AG09309 (cell line): ENCODE results near the gene PSORS1C1.
A peak's percentile ranks its signal among the peaks of the same experiment; 100 is the strongest.

Experiments
- DNase-seq: peaks from one replicate; pipeline ENCODE4 v3.0.0-alpha.2; 2010; ENCODE audit warnings: low read depth
- H3K4me3 ChIP-seq: 2 replicates; pipeline ENCODE4 v1.5.1; 2011; ENCODE audit warnings: mild to moderate bottlenecking, low read depth, low read length, moderate library complexity; ENCODE audit not compliant: control insufficient read depth
- TF ChIP-seq, protein P1 (sequence below): IDR thresholded peaks from 2 replicates; pipeline ENCODE4 v1.5.1; 2011; ENCODE audit warnings: mild to moderate bottlenecking, low read depth, low read length, inconsistent platforms; ENCODE audit not compliant: insufficient read depth, control insufficient read depth; ENCODE audit errors: missing control alignments

The PSORS1C1 gene

DNA sequence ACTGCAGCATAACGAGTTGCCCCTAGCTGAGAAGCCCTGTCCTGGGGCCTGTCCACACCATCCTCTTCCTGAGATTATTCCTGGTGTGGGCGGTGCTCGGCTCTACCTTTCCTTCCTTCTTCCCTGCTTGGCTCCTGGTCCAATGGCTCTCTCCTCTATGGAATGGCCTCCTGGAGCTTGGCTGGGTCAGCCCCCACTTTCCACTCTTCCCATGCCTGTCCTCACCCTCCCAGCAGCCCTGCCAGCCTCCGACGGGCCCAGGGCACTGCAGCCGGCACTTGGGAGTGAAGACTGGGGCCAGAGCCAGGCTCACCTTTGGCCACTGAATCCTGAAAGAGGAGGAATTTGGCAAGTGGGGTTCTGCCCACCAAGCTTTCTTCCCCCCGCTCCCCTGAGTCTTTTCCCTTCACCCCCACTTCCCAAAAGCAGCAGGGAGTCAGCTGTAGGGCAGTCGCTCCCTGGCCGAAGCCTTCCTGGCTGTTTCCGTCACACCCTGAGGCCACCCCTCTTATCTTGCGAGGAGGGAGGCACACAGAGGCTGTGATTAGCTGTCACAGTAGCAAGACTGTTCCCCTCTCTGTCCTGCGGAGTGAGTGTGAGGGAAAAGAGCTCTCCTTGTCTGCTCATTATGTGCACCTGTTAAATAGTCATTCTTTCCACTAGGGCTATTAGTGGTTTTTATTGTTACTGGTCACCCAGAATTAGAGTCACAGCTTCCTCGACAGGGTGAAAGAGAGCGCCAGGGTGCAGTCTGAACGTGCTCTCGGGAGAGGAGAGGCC lies 12.0 kb downstream of the PSORS1C1 start:
- H3K4me3 ChIP-seq: no peak overlapping the region
- no peak for DNase-seq
- TF ChIP-seq, protein P1, sequence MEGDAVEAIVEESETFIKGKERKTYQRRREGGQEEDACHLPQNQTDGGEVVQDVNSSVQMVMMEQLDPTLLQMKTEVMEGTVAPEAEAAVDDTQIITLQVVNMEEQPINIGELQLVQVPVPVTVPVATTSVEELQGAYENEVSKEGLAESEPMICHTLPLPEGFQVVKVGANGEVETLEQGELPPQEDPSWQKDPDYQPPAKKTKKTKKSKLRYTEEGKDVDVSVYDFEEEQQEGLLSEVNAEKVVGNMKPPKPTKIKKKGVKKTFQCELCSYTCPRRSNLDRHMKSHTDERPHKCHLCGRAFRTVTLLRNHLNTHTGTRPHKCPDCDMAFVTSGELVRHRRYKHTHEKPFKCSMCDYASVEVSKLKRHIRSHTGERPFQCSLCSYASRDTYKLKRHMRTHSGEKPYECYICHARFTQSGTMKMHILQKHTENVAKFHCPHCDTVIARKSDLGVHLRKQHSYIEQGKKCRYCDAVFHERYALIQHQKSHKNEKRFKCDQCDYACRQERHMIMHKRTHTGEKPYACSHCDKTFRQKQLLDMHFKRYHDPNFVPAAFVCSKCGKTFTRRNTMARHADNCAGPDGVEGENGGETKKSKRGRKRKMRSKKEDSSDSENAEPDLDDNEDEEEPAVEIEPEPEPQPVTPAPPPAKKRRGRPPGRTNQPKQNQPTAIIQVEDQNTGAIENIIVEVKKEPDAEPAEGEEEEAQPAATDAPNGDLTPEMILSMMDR: no peak

DNA sequence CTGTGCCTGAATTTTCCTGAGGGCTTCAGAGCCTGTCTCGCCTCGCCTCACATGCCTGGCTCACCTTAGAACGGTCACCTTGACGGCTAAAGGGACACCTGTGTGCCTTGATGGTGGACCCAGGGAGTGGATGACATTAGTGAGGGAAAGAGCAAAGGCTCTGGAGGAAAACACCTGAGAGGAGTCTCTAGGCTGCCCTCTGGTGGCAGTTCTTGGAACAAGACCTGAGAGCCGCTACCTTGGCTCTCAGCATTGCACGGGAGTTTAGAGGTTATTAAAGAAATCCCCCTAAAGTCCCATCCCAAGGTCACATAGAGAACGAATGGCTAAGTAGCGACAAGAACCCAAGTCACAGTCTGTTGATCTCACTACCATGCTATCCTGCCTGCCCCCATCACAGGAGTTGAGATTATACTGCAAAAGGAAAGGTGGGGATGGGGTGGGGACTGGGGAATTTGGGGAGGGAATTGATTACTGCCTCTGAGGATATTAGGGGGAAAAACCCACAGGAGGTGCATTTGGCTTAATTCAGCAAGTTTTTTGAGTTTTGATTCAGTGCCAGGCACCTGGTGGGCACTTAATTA lies 13.6 kb downstream of the PSORS1C1 start:
- H3K4me3 ChIP-seq: no peak overlapping the region
- DNase-seq: no peak
- TF ChIP-seq, protein P1: peak; percentile 83

DNA sequence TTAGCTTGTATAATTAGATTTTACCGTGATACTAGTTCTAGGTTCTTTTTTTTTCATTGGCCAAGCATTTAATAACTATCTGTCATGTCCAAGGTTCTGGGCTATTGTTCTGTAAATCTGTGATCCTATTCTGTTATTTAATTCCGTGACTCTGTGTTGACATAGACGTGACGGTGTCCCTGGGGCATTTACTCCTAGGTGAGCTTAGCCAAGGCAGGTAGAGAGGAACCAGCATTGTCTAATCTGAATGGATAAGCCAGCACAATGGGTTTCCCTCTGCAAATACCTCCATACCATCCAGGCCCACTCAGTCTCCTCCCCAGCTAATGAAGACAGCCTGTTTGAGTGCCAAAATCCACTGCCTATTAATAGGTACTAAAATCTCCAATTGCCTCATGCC lies 14.5 kb downstream of the PSORS1C1 start:
- TF ChIP-seq, protein P1: no peak
- no peak overlapping the region for H3K4me3 ChIP-seq
- DNase-seq: no peak

DNA sequence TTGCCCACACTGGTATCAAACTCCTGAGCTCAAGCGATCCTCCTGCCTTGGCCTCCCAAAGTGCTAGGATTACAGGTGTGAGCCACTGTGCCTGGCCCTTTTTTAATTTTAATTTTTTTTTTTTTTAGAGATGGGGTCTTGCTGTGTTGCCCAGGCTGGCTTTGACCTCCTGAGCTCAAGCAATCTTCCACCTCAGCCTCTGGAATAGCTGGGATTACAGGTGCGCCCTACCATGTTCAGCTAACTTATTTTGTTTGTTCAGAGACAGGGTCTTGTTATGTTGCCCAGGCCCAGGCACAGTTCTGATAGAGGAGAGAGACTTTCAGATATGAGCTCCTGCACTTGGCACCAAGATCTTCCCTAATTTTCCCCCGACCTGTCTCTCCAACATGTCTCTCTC lies 16.2 kb downstream of the PSORS1C1 start:
- no peak for DNase-seq
- TF ChIP-seq, protein P1: no peak
- no peak overlapping the region for H3K4me3 ChIP-seq

DNA sequence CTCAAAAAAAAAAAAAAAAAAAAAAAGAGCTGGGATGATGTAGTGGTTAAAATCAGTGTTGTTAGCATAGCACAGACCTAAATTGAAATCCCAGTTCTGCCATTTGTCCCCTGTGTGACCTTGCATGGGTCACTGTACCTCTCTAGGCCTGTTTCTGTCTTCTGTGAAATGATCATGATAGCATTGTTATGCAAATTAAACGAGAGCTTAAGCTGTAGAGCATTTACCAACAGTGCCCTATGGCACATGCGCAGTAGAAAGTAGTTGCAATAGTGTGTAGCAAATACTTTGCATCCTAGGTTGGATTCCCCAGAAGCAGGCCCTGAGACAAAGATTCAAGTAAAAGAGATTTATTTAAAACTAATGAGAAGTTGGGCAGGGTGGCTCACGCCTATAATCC lies 17.0 kb downstream of the PSORS1C1 start:
- TF ChIP-seq, protein P1: no peak
- H3K4me3 ChIP-seq: no peak overlapping the region
- no peak for DNase-seq

DNA sequence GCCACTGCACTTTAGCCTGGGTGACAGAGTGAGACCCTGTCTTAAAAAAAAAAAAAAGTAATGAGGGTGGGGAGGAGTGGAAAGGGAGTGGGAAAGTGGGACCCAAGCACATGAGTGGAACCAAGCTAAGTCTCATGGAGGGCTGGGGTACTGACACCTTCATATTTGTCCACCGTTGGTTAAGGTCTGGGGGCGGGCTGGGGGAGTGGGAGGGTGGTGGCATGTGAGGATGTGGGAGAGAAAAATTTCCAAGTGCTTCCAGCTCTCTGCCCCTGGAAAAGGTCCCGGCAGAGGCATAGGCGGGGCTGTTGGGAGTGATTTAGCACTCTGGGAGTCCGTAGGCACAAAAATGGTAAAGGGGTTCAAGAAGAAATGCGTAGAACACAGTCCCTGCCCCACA lies 18.2 kb downstream of the PSORS1C1 start:
- DNase-seq: no peak
- TF ChIP-seq, protein P1: no peak
- H3K4me3 ChIP-seq: no peak overlapping the region
